ENCODE results near the gene TMEM150C.

Gene TMEM150C

GRCh38 chr4:82469791-82470345 is 91.9 kb downstream of the TMEM150C start:
- ATAC-seq = no peak

GRCh38 chr4:82467471-82467870 is 94.3 kb downstream of the TMEM150C start:
- no peak for ATAC-seq

- no peak for ATAC-seq
Measured at GRCh38 chr4:82463221-82463620, 98.6 kb downstream of the TMEM150C start.

GRCh38 chr4:82462415-82462831 is 99.4 kb downstream of the TMEM150C start:
- peak; percentile 78 to 81 for ATAC-seq

- ATAC-seq = no peak
Measured at GRCh38 chr4:82461710-82462109, 100.1 kb downstream of the TMEM150C start.

GRCh38 chr4:82458729-82459128 is 103.1 kb downstream of the TMEM150C start:
- no peak for ATAC-seq

- no peak for ATAC-seq
Measured at GRCh38 chr4:82457266-82457665, 104.5 kb downstream of the TMEM150C start.

GRCh38 chr4:82452026-82452425 is 109.8 kb downstream of the TMEM150C start:
- ATAC-seq = no peak

- no peak for ATAC-seq
Measured at GRCh38 chr4:82450966-82451755, 110.6 kb downstream of the TMEM150C start.

GRCh38 chr4:82447886-82448285 is 113.9 kb downstream of the TMEM150C start:
- no peak for ATAC-seq

GRCh38 chr4:82439088-82439487 is 122.7 kb downstream of the TMEM150C start:
- no peak for ATAC-seq

GRCh38 chr4:82437285-82438005 is 124.3 kb downstream of the TMEM150C start:
- ATAC-seq = no peak

- no peak for ATAC-seq
Measured at GRCh38 chr4:82436780-82437179, 125.0 kb downstream of the TMEM150C start.

GRCh38 chr4:82436130-82436529 is 125.7 kb downstream of the TMEM150C start:
- ATAC-seq = no peak

- ATAC-seq = no peak
Measured at GRCh38 chr4:82434949-82435348, 126.8 kb downstream of the TMEM150C start.

GRCh38 chr4:82433791-82434190 is 128.0 kb downstream of the TMEM150C start:
- peak in 1 of 2 donors; percentile 7 for ATAC-seq

Data from activated CD4-positive, CD25-positive, alpha-beta regulatory T cell treated with anti-CD3 and anti-CD28 coated beads, Interleukin-2, amount 50 U/mL, for 24 hours (primary cell).